Retina (tissue), 1 donor: ENCODE results near the gene DLG2.
"Not testable (repeated sequence)": the region's sequence is repeated elsewhere in the genome, so short reads cannot be mapped to it uniquely, and the experiment has no call there.

Experiments used
- DNase-seq: peaks from one replicate; pipeline ENCODE4 v3.0.0-alpha.2; 2016

Gene DLG2

DNA sequence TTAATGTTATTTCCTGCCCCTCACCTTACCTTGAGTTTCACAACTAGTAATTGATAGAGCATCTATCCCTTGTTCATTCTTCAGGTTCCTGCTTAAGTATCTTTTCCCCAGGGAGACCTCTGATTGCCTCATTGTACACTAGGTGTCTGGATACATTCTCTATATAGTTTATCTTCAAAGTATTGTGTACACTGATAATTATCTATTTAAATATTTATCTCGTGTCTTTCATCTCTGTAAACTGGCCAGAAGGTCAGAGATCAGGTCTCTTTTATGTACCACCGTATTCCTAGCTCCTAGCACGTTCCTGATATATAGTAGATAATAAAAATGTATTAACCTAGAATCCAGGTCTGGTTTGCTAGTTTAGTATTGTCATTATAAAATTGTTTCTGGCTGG is 7.6 kb upstream of the DLG2 start:
- no peak for DNase-seq

DNA sequence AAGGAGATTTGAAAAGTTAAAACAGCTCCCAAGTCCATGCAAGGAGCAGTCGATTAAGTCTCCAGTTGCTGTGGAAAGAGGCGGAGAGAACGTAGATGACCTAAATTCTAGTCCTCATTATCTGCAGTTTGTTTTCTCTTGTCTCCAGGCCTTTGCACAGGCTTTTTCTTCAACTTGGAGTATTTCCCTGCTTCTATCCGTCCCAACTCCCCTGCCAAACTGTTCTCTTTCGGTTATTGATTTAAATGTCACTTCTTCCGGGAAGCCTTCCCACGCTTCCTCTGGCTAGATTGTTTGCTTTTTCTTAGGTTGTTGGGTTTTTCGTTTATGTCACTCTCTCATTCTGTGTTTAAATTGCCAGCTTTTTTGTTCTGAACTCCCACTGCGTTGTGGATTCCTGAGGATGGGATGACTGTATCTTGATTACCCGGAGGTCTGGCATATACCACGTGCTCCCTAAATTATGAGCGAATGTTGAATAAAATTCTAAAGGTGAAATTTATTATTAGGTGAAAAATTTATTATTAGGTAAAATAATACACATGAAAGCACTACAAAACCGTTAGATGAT is 1.7 kb upstream of the DLG2 start:
- no peak for DNase-seq

DNA sequence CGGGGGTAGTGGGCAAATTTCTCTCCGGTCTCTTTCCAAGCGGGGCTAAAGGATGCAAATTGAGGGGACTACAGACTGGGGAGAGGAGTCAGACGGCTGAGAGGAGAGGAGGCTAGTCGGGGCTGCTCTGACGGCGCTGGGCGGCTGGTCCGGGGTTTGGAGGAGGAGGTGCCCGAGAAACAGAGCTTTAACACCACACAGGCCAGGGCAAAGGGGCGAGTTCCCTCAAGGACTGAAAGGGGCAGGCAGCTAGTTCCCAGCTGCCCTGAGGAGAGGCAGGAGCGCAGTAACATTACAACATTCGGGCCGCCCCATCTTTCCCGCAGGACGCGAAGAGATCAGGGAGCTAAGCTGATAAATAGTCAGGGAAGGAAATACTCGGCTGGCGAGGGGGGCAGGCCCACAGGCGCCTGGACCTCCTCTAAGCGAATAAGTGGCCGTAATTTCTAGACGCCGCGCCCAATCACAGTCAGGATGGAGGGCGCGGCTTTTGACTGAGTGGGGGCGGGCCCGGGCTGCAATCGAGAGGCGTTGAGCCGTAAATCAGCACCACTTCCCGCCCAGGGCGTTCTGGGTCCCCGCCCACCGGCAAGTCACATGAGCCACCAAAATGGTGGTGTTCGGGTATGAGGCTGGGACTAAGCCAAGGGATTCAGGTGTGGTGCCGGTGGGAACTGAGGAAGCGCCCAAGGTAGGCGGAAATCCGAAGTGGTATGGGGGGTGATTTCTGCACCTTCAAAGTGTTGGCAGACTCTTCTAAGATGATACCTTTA is 1.0 kb upstream of the DLG2 start, which contains the start of gene TMEM126B:
TMEM126B (plus strand) TSS at position 596 of the 773 bp plus-strand sequence; CDS start at position 611, 15 bp downstream.
- DNase-seq, result peak; percentile 96

DNA sequence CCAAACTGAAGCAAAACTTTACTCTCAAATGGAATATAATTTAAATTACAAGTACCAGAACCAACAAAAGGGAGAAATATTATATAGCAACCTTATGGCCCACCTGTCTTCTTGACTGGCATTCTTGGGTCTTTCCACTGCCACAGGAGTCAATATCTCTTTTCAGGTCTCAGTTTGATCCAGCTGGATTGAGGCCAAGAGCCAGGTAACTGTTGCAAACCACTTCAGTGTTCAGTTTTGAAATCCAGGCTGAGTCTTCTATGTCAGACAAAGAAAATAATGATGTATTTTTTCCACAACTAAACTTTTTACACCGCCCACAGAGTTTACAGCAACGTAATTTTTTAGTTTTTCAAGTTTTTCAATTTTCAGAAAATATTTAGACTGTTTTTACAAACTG is 648 bp downstream of the DLG2 start:
- DNase-seq, result no peak

DNA sequence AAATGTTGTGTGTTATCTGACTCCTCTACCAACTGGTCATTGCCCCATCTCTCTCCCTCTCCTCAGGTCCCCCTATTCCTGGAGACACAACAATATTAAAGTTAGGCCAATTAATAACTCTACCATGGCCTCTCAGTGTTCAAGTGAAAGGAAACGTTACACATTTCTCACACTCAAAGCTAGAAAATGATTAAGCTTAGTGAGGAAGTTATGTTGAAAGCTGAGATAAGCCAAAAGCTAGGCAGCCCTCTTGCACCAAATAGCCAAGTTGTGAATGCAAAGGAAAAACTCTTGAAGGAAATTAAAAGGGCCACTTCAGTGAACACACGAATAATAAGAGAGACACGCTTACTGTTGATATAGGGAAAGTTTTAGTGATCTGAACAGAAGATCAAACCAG is 6.9 kb downstream of the DLG2 start:
- DNase-seq, result no peak

DNA sequence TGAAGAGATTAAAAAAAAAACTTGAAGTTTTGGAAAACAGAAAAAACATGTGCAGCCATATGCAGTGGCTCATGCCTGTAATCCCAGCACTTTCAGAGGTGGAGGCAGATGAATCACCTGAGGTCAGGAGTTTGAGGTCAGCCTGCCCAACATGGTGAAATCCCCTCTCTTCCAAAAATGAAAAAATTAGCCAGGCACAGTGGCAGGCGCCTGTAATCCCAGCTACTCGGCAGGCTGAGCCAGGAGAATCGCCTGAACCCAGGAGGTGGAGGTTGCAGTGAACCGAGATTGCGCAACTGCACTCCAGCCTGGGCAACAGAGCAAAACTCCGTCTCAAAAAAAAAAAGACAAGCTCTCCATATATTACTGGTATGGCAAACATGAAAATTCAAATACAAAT is 7.6 kb downstream of the DLG2 start:
- no peak for DNase-seq

DNA sequence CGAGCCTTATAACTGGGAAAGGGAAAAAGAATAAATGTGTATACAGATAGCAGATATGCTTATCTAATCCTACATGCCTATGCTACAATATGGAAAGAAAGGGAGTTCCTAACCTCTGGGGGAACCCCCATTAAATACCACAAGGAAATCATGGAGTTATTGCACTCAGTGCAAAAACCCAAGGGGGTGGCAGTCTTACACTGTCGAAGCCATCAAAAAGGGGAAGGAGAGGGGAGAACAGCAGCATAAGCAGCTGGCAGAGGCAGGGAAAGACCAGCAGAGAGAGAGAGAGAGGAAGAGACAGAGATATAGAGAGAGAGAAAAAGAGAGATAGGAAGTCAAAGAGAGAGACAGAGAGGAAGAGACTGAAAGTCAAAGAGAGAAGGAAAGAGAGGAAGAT is 15.5 kb downstream of the DLG2 start:
- not testable (repeated sequence) for DNase-seq

DNA sequence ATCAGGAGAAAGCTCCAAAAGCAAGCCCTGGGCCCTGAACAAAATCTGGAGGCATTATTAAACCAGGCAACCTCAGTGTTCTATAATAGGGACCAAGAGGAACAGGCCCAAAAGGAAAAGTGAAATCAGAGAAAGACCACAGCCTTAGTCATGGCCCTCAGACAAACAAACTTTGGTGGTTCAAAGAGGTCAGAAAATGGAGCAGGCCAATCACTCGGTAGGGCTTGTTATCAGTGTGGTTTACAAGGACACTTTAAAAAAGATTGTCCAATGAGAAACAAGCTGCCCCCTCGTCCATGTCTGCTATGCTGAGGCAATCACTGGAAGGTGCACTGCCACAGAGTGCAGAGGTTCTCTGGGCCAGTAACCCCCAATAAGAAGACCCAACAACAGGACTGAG is 17.9 kb downstream of the DLG2 start:
- DNase-seq, result not testable (repeated sequence)

DNA sequence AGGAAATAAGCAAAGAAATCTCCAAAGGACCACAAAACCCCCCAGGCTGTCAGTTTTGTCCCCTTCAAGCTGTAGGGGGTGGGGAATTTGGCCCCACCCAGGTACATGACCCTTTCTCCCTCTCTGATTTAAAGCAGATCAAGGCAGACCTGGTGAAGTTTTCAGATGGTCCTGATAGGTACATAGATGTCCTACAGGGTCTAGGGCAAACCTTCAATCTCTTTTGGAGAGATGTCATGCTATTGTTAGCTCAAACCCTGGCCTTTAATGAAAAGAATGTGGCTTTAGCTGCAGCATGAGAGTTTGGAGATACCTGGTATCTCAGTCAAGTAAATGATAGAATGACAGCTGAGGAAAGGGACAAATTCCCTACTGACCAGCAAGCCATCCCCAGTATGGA is 18.5 kb downstream of the DLG2 start:
- not testable (repeated sequence) for DNase-seq

DNA sequence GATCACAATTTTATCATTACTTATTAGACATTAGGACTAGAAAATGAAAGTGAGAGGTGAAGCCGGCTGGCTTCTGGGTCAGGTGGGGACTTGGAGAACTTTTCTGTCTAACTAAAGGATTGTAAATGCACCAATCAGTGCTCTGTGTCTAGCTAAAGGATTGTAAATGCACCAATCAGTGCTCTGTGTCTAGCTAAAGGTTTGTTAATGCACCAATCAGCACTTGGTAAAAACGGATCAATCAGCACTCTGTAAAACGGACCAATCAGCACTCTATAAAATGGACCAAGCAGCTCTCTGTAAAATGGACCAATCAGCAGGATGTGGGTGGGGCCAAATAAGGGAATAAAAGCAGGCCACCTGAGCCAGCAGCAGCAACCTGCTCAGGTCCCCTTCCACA is 20.9 kb downstream of the DLG2 start:
- DNase-seq, result not testable (repeated sequence)

DNA sequence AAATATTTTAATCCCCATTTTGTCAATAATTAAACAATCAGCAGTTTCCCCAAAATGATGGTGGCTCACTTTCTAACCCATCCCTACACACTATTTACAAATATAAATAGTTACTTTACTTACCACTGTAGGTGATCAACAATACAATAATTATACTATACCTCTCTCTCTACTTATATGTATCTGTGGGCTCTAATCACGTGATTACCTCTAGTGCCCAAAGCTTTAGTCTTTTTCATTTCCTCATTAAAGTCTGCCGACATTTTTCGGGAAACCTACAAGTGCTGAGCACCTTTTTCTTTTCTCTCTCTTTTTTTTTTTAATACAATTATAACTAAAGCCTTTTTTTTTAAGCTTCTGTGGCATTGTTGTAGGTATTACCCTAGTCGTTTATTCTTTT is 23.9 kb downstream of the DLG2 start:
- DNase-seq, result no peak

DNA sequence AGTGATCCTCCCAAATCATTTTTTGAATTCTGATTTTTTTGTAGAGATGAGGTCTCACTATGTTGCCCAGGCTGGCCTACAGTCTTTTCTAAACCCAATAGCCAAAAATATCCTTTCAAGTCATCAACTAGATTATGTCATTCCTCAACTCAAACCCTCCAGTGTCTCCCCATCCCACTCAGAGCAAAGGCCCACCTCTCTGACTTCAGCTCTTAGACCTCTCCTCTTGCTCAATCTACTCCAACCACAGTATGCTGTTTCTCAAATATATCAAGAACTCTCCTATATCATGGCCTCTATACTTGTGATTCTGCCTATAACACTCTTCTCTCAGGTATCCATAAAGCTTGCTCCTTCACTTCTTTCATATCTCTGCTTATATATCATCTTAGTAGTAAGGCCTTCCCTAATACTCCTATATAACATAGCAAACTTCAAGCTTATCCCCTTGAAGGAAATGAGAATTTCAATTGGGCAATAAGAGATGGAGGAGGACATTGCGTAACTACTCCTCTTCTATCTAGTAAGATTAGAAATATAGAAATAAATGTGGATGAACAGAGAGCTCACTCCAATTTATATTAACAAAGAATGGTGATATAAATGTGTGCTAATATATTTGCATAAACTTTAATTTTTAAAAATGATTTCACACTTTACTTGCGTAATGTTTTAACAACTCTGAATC is 24.5 kb downstream of the DLG2 start:
- DNase-seq, result no peak

DNA sequence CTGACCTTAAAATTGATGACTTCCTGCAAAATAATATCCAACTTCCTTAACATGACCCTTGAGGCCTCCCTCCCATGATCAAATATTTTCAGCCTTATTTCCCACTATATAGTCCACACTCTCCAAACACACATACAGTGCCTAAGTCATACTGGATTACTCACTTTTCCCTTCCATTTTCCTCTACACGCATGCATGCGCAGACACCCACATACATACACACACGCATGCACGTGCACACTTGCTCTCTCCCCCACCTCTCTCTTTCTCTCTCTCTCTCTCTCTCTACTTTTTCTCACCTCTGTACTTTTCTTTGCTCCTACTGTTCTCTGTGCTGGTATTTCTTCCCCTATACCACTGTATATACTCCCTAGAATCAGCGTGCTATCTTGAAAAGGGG is 28.1 kb downstream of the DLG2 start:
- DNase-seq, result no peak

DNA sequence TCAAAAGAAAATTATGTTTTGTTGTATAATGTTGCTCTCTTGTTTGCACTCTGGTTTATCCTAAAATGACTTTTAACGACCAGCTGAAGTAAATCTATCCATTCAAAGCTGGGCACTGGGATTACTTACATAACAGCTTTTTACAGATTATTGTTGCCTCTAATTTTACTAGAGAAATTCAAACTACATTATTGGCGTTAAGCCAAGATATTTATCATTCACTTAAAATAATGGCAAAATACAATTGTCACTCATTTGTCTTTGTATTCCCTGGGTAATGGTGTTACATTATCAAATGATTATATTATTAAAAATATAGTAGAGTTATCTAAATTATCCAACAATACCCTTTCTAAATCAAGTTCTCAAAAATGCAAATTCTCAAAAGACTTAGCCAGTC is 30.3 kb downstream of the DLG2 start:
- no peak for DNase-seq

DNA sequence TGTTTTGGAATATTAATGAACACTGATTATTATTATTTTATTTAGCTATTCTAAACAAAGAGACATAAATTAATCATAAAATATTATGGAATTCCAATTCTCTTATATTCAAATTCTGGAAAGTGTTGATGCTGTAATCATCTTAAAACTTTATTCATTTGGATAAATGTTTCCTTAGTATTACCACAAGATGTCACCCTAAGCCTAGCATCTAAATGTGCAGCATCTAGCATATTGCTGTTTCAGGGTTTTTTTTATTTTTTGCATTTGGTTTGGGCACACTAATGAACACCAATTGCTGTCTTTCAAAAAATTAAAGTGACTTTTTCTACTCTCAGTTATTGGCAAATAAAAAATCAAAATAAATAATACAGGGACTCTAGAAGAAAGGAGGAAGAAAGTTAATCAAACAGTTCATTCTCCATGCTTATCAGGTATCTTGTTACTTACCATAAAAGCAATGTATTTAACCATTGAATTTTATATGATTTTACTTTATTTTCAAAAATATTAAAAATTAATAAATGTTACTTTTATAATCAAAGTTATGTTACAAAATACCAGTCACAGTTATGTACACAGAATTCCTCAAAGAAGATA is 31.8 kb downstream of the DLG2 start:
- peak; percentile 20 for DNase-seq

DNA sequence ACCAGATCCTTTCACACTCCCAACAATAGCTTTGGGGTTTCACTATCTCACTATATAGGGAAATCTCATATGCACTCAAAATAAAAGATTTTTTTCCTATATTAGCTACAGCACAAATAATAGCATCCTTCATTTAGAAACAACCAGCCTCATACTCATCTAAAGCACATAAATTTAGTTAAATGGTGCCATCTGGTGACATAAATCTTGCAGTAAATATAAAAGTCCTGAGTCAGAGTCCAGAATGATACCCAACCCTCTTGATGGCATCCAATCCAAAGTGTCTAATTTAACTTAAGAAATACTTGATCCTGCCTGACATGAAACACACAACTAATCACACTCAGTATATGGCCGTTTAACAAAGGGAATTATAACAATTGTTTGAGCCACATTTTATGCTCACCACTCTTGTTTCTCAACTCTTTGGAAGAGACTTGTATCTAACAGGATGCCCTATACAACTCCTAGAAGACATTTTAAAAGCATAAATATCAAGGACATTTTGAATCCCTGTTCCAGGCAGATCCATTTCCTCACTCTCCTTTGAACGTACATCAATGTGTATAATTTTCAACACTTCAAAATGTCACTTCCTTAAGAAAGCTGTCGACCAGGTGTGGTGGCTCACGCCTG is 36.2 kb downstream of the DLG2 start:
- DNase-seq, result peak; percentile 5

DNA sequence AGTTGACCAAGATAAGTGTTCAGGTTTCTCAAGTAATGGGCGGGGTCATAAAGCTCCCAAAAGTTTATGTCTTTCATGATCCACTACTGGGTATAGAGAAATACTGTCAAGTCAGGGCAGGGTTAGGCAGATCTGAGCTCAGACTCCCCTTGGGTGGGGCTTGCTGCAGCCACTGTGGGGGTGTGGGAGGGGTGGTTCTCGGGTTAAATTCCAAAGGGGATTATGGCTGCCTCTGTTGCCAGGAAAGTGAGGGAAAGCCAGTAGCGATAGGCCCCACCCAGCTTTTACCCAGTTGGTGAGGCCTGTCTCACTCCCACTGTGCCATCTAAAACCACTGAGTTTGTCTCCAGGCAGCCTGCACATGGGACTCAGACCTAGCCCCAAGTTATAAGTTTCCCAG is 37.8 kb downstream of the DLG2 start:
- DNase-seq, result no peak

DNA sequence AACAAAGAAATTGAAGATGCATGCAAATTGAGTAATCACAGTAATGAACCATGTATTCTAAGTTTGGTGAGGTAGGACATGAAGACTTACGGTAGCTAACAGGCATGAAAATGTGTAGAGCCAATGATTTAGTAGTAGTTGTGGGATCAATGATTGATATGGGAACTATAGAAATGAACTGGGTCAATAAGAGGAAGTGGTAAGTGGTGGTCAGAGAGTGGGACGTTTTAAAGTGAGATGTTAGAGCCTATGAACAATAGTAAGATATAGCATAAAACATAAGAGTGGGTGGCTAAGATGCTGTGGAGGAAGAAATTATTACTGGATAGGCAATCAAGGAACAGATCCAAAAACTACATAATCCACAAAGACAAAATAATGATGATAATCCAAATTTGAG is 45.0 kb downstream of the DLG2 start:
- no peak for DNase-seq

DNA sequence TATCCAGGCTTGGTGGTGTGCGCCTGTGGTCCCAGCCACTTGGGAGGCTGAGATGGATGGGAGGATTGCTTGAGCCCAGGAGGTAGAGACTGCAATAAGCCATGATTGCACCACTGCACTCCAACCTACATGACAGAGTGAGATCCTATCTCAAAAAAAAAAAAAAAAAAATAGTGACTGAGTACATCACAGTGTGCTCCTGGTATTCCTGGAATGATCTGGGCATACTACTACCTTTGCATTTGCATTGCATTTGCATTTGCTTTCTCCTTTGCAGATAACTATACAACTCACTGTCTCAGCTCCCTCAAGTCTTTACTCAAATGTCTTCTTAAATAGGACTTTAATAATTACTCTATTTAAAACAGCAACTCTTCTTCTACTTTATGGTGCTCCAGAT is 51.8 kb downstream of the DLG2 start:
- DNase-seq, result no peak

DNA sequence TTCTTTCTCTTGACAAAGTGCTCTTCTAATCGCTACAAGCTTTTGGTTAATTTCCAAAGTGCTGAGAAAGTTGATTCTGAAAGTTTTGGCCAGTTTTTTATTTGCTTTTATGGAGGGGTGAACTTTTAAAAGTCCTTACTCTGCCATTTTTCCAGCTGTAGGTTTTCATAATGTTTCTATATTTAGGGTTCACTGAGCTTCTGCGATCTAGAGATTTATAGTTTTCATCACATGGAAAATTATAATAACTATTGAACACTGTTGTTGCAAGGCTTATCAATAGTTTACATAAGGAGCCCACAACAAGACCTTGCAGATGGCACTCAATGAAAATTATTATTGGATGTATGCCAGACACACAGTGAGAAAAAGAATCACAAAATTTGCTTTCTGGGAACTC is 55.1 kb downstream of the DLG2 start:
- no peak for DNase-seq

DNA sequence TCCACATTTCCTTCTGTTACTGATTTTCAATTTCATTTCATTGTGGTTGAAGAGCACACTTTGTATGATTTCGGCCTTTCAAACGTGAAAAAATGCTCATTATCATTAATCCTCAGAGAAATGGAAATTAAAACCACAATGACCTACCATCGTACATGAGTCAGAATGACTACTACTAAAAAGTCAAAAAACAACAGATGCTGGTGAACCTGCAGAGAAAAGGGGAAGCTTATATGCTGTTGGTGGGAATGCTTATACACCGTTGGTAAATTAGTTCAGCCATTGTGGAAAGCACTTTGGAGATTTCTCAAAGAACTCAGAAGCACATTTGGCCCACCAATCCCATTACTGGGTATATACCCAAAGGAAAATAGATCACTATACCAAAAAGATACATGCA is 57.6 kb downstream of the DLG2 start:
- no peak for DNase-seq

DNA sequence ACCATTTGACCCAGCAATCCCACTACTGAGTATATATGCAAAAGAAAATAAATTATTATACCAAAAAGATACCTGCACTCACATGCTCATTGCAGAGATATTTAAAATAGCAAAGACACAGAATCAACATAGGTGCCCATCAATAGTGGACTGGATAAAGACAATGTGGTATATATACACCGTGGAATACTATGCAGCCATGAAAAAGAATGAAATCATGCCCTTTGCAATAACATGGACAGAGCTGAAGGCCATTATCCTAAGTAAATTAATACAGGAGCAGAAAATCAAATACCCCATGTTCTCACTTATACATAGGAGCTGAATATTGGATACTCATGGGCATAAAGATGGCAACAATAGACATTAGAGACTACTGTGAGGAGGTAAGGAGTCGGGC is 68.7 kb downstream of the DLG2 start:
- DNase-seq, result no peak

DNA sequence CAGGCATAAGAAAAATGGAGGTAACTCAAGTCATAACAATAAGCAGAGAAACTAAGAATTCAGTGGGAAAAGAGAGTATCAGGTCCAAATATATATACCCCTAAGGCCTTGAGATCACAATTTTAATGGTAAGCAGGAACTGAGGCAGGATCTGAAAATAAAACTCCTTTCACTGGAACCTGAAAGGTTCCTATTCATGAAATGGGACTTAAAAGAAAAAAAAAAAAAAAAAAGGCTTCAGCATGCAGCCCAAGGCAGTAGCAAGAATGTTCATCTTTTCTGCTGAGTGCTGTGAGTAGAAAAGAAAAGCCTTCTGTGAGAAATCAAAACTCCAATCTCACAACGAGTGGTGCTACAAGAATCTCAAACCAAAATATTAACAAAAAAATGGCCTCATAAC is 75.3 kb downstream of the DLG2 start:
- no peak for DNase-seq
